Endothelial cell of umbilical vein (primary cell): ENCODE measurements around the gene ZSCAN20. TPM values are rescaled to one million over a fixed set of nuclear protein-coding genes. Genes with fewer than 3 reads are reported as not detected.

Source experiments
- BruUV-seq: library from RNA; stranded (reverse); fragments of 400-500 nt; replicated peaks from 2 replicates; lab custom pipeline; 2021; lab: Mats Ljungman, UMichigan
- CTCF ChIA-PET: fragments of 300-600, 350-600 bp; sonication (Branson Sonifier 250); formaldehyde crosslinking; loops from one replicate; lab custom pipeline; 2021; ENCODE audit warnings: antibody characterized with exemption, inconsistent platforms; lab: Charles Lee
- POLR2A ChIA-PET: fragments of 300-600, 350-600 bp; sonication (Branson Sonifier 250); formaldehyde crosslinking; loops from one replicate; lab custom pipeline; 2021; ENCODE audit warnings: antibody characterized with exemption, inconsistent platforms; lab: Charles Lee
- DNase-seq: peaks from one replicate; pipeline ENCODE4 v3.0.0-alpha.2; 2011; ENCODE audit warnings: low read depth, low spot score
- FAIRE-seq: peaks from 2 replicates; lab custom pipeline; 2011; peaks lifted over from hg19 to GRCh38; lab: Jason Lieb, UNC
- H2AFZ ChIP-seq: 2 replicates; pipeline ENCODE4 v1.6.0; 2012; ENCODE audit warnings: low read depth, low read length, control low read depth, inconsistent platforms
- H3K27ac ChIP-seq: 2 replicates; pipeline ENCODE4 v1.5.1; 2011; ENCODE audit warnings: low read depth, mild to moderate bottlenecking, control low read depth, low read length, moderate library complexity; ENCODE audit not compliant: insufficient read depth
- H3K27me3 ChIP-seq, 2 experiments: 2 replicates each; pipeline versions ENCODE4 v1.6.0 to v1.6.1; 2011; ENCODE audit warnings: low read length in 2 of 2, mixed read lengths in 1 of 2; ENCODE audit not compliant: control insufficient read depth in 2 of 2, insufficient read depth in 2 of 2
- H3K36me3 ChIP-seq, 2 experiments: 2 replicates in 1 of 2; 3 replicates in 1 of 2; pipeline ENCODE4 v1.5.1; 2011; ENCODE audit warnings: low read length in 2 of 2, mild to moderate bottlenecking in 1 of 2, moderate library complexity in 1 of 2; ENCODE audit not compliant: control insufficient read depth in 2 of 2, insufficient read depth in 2 of 2; ENCODE audit errors: extremely low read depth in 1 of 2
- H3K4me1 ChIP-seq: 3 replicates; pipeline ENCODE4 v1.5.1; 2011; ENCODE audit warnings: mild to moderate bottlenecking, low read length; ENCODE audit not compliant: control insufficient read depth, insufficient read depth; ENCODE audit errors: extremely low read depth
- H3K4me2 ChIP-seq: 2 replicates; pipeline ENCODE4 v1.6.1; 2011; ENCODE audit warnings: low read length, control low read depth, mixed read lengths; ENCODE audit not compliant: insufficient read depth
- H3K4me3 ChIP-seq, 3 experiments: fragments of 200-600 bp in 1 of 3; sonication (generic), shearing (Covaris generic) in 1 of 3; replicated peaks in 1 of 3; 2 replicates each; pipeline ENCODE4 v1.5.1; 2011 to 2016; ENCODE audit warnings: control low read depth in 3 of 3, low read length in 3 of 3, mild to moderate bottlenecking in 2 of 3, inconsistent platforms in 1 of 3, low read depth in 1 of 3, moderate library complexity in 1 of 3; ENCODE audit not compliant: insufficient read depth in 1 of 3
- H3K79me2 ChIP-seq: 2 replicates; pipeline ENCODE4 v1.6.0; 2012; ENCODE audit warnings: low read length, inconsistent platforms; ENCODE audit not compliant: control insufficient read depth, insufficient read depth
- H3K9ac ChIP-seq: replicated peaks from 2 replicates; pipeline ENCODE3; 2011; ENCODE audit warnings: low read length, control low read depth; ENCODE audit not compliant: insufficient read depth; ENCODE audit errors: extremely low read depth
- H3K9me1 ChIP-seq: replicated peaks from 3 replicates; pipeline ENCODE4 v1.6.0; 2011; ENCODE audit warnings: mild to moderate bottlenecking, low read length; ENCODE audit not compliant: control insufficient read depth, insufficient read depth; ENCODE audit errors: extremely low read depth
- H3K9me3 ChIP-seq: replicated peaks from 2 replicates; pipeline ENCODE4 v1.5.1; 2012; ENCODE audit warnings: low read length, inconsistent platforms; ENCODE audit not compliant: control insufficient read depth, insufficient read depth
- H4K20me1 ChIP-seq: replicated peaks from 2 replicates; pipeline ENCODE3; 2011; ENCODE audit warnings: mild to moderate bottlenecking, low read length; ENCODE audit not compliant: control insufficient read depth, insufficient read depth; ENCODE audit errors: extremely low read depth
- EZH2 ChIP-seq: IDR thresholded peaks from 2 replicates; pipeline ENCODE4 v1.6.1; 2012; ENCODE audit warnings: borderline replicate concordance, low read depth, mild to moderate bottlenecking, moderate library complexity, low read length, inconsistent platforms; ENCODE audit not compliant: severe bottlenecking
- FOS ChIP-seq: IDR thresholded peaks from 2 replicates; pipeline ENCODE4 v1.6.1; 2011; ENCODE audit warnings: mild to moderate bottlenecking, low read length, moderate library complexity, borderline replicate concordance; ENCODE audit not compliant: insufficient read depth
- GATA2 ChIP-seq: IDR thresholded peaks from 2 replicates; pipeline ENCODE4 v1.7.0; 2011; ENCODE audit warnings: low read depth, mild to moderate bottlenecking, moderate library complexity, mixed read lengths, low read length; ENCODE audit not compliant: insufficient read length, insufficient read depth
- JUN ChIP-seq: IDR thresholded peaks from 2 replicates; pipeline ENCODE4 v1.6.1; 2011; ENCODE audit warnings: borderline replicate concordance, low read depth; ENCODE audit not compliant: insufficient read length, insufficient read depth
- MYC ChIP-seq: IDR thresholded peaks from one replicate; pipeline ENCODE4 v1.6.1; 2011; ENCODE audit warnings: mild to moderate bottlenecking, low read depth, low read length
- POLR2A ChIP-seq: IDR thresholded peaks from 2 replicates; pipeline ENCODE4 v1.6.1; 2012; ENCODE audit warnings: low read depth, mild to moderate bottlenecking, control low read depth, low read length
- POLR2AphosphoS5 ChIP-seq: IDR thresholded peaks from 2 replicates; pipeline ENCODE4 v1.6.1; 2012; ENCODE audit warnings: low read depth, mild to moderate bottlenecking, control low read depth, low read length, moderate library complexity; ENCODE audit not compliant: insufficient read depth
- dilution Hi-C: fragments of 300-500 bp; cut with MboI; formaldehyde crosslinking; loops from one replicate; pipeline ENCODE4 v1.15.0; 2019; ENCODE audit warnings: low sequenced_read_pairs; ENCODE audit not compliant: extremely low pct_ligation_motif_present
- intact Hi-C: fragments of 100-400 bp; cut with micrococcal nuclease; formaldehyde crosslinking; loops from one replicate; pipeline ENCODE4 v1.10.0; 2022
- polyA plus RNA-seq, 4 experiments: library from polyadenylated mRNA; depleted of rRNA in 3 of 4; stranded (reverse) in 3 of 4; unstranded in 1 of 4; fragments of >200 nt; gene quantifications; 2 replicates each; pipeline versions ENCODE4 v1.2.1 to v1.2.3, GENCODE V29; 2011 to 2012; ENCODE audit warnings: missing spikeins in 1 of 4
- total RNA-seq: library from RNA; stranded (reverse); gene quantifications from 2 replicates; pipeline ENCODE4 v1.2.3, GENCODE V29; 2021
- TF ChIP-seq, protein P1 (sequence below), 2 donors: IDR thresholded peaks; 1 replicate in 1 of 2; 2 replicates in 1 of 2; pipeline ENCODE4 v1.5.1; 2011; ENCODE audit warnings: low read length in 2 of 2, mild to moderate bottlenecking in 2 of 2, moderate library complexity in 2 of 2, control low read depth in 1 of 2, inconsistent platforms in 1 of 2, low read depth in 1 of 2; ENCODE audit not compliant: insufficient read depth in 1 of 2; ENCODE audit errors: extremely low read depth in 1 of 2
- TF ChIP-seq, protein P2 (sequence below): IDR thresholded peaks from 2 replicates; pipeline ENCODE4 v1.6.1; 2011; ENCODE audit not compliant: insufficient read depth, insufficient read length

The ZSCAN20 gene
- total and polyA plus RNA-seq, 2 donors (not counting 3 experiments of a cell fraction or from before 2014, with no cell fraction given) = 1.2 to 5.8 TPM

DNA sequence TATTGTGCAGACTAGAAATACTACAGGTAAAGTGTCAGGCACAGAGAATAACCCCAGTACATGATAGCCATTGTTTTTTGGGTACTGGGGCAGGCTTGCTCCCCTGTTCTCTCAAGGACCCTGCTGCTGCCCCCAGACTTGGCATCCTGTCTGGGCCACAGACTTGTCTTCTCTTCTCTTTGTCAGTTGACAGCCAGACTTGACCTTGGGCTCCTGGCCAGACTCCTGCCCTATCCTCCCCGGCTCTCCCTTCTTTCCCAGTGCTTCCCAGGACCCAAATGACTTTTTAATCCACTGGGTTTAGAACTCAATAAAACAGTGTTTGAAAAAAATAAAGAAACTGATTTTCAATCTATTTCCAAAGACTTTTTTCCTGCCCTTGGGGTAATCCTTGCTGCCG is 43.2 kb downstream of the ZSCAN20 start:
- FAIRE-seq = no peak
- DNase-seq = no peak
- TF ChIP-seq GATA2 (no peak), EZH2 (no peak), POLR2AphosphoS5 (no peak)
- H3K36me3 ChIP-seq = no peaks in the 10 kb centered on the region
- ChIA-PET CTCF (no interaction called here), POLR2A (no interaction called here)
- dilution Hi-C loops (no loop called here), intact Hi-C loops (no loop called here)
- H3K9me1 ChIP-seq = no peaks in the 10 kb centered on the region
- H3K9me3 ChIP-seq = no peaks in the 10 kb centered on the region
- H3K4me2 ChIP-seq = no peak overlapping the region
- H3K27me3 ChIP-seq = no peaks in the 10 kb centered on the region
- BruUV-seq = no TSS peak
- H3K9ac ChIP-seq = no peak overlapping the region
- no peak overlapping the region for H3K27ac ChIP-seq
- H3K79me2 ChIP-seq = no peaks in the 10 kb centered on the region
- no peak overlapping the region for H3K4me3 ChIP-seq
- no peak overlapping the region for H2AFZ ChIP-seq
- no peaks in the 10 kb centered on the region for H4K20me1 ChIP-seq
- no peaks in the 10 kb centered on the region for H3K4me1 ChIP-seq

DNA sequence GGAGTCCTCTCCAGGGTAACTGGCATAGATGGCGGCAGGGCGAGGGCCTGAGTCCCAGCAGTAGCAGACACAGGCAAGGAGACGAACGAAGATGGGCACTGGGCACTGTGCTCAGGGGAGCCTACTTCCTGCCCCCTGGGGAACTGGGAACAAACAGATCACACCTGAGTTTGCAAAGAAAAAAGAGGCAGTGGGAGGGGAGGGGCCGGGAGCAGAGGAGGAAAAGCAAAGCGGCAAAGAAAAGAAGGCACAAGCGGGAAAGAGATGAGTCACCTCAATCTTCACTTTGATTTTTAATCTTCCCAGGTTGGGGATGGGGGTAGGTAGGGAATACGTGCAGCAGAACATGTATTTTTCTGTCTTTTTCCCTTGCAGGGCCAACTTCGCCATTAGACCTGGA is 44.0 kb downstream of the ZSCAN20 start:
- DNase-seq = no peak
- ChIA-PET POLR2A (no interaction called here), CTCF (no interaction called here)
- no peak overlapping the region for H3K9ac ChIP-seq
- no peak overlapping the region for H3K4me2 ChIP-seq
- H2AFZ ChIP-seq = no peak overlapping the region
- dilution Hi-C loops (no loop called here), intact Hi-C loops (no loop called here)
- FAIRE-seq = no peak
- H3K27ac ChIP-seq = no peak overlapping the region
- no peaks in the 10 kb centered on the region for H3K9me3 ChIP-seq
- no peaks in the 10 kb centered on the region for H3K9me1 ChIP-seq
- H3K27me3 ChIP-seq = no peaks in the 10 kb centered on the region
- H3K36me3 ChIP-seq = no peaks in the 10 kb centered on the region
- no peaks in the 10 kb centered on the region for H4K20me1 ChIP-seq
- no TSS peak for BruUV-seq
- TF ChIP-seq GATA2 = no peak
- TF ChIP-seq, protein P1, sequence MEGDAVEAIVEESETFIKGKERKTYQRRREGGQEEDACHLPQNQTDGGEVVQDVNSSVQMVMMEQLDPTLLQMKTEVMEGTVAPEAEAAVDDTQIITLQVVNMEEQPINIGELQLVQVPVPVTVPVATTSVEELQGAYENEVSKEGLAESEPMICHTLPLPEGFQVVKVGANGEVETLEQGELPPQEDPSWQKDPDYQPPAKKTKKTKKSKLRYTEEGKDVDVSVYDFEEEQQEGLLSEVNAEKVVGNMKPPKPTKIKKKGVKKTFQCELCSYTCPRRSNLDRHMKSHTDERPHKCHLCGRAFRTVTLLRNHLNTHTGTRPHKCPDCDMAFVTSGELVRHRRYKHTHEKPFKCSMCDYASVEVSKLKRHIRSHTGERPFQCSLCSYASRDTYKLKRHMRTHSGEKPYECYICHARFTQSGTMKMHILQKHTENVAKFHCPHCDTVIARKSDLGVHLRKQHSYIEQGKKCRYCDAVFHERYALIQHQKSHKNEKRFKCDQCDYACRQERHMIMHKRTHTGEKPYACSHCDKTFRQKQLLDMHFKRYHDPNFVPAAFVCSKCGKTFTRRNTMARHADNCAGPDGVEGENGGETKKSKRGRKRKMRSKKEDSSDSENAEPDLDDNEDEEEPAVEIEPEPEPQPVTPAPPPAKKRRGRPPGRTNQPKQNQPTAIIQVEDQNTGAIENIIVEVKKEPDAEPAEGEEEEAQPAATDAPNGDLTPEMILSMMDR (IDR thresholded peaks at IDR 0.05; ENCODE audit: extremely low read depth in 1 of 2, insufficient read depth in 1 of 2, low read depth in 1 of 2, low read length in 2 of 2) = no peak
- TF ChIP-seq POLR2AphosphoS5 = no peak
- no peak for TF ChIP-seq FOS
- TF ChIP-seq JUN = no peak
- TF ChIP-seq, protein P2, sequence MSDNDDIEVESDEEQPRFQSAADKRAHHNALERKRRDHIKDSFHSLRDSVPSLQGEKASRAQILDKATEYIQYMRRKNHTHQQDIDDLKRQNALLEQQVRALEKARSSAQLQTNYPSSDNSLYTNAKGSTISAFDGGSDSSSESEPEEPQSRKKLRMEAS = no peak
- no peak for TF ChIP-seq POLR2A
- no peak for TF ChIP-seq MYC
- no peak for TF ChIP-seq EZH2
- no peaks in the 10 kb centered on the region for H3K79me2 ChIP-seq
- no peaks in the 10 kb centered on the region for H3K4me1 ChIP-seq
- H3K4me3 ChIP-seq = no peak overlapping the region
